Right lobe of liver (tissue), 6 donors: Measurements from ENCODE around the gene C1R. TPM values are rescaled to one million over a fixed set of nuclear protein-coding genes. Genes with fewer than 3 reads are reported as not detected.

Experiments
- ATAC-seq, 4 donors: fragments of 200-7000 bp; cut with Tn5 transposase; one replicate each; pipeline ENCODE4 v1.9.1; 2020; ENCODE audit warnings: mild to moderate bottlenecking in 4 of 4, moderate library complexity in 4 of 4
- DNase-seq, 3 donors: peaks; one replicate each; pipeline ENCODE4 v3.0.0-alpha.2; 2020
- H3K27ac ChIP-seq, 3 donors: fragments of 200-600 bp; one replicate each; pipeline ENCODE4 v1.8.0; 2022
- H3K27me3 ChIP-seq, 2 donors: fragments of 200-600 bp; one replicate each; pipeline ENCODE4 v1.8.0; 2022
- H3K36me3 ChIP-seq, 4 donors: fragments of 200-600 bp; sonication (generic) in 1 of 4; one replicate each; pipeline versions ENCODE4 v1.5.1 to v1.8.0; 2017 to 2022; ENCODE audit warnings: control low read depth in 1 of 4
- H3K4me1 ChIP-seq, 4 donors: fragments of 200-600 bp; sonication (generic) in 1 of 4; one replicate each; pipeline versions ENCODE4 v1.5.1 to v1.8.0; 2017 to 2022; ENCODE audit warnings: control low read depth in 1 of 4
- H3K4me3 ChIP-seq, 3 donors: fragments of 200-600 bp; one replicate each; pipeline ENCODE4 v1.8.0; 2022
- H3K9me3 ChIP-seq, 4 donors: fragments of 200-600 bp; sonication (generic) in 1 of 4; one replicate each; pipeline versions ENCODE4 v1.5.1 to v1.8.0; 2017 to 2022; ENCODE audit warnings: control low read depth in 1 of 4
- POLR2A ChIP-seq: fragments of 450-650 bp; IDR thresholded peaks from one replicate; pipeline ENCODE4 v1.6.1; 2017; ENCODE audit warnings: antibody characterized with exemption, mild to moderate bottlenecking
- WGBS: methylation state at CpG from one replicate; pipeline ENCODE4 v1.1.6; 2018; ENCODE audit warnings: low coverage, low lambda C conversion rate; ENCODE audit not compliant: insufficient coverage; ENCODE audit errors: missing lambda C conversion rate; 5-methylcytosine and 5-hydroxymethylcytosine counted together
- intact Hi-C, 2 donors: fragments of 100-400 bp; cut with DNase I; formaldehyde crosslinking; loops; one replicate each; pipeline versions ENCODE4 v1.11.2 to v1.14.1; 2022
- total RNA-seq, 6 experiments: library from RNA; depleted of rRNA in 2 of 6; stranded (reverse); fragments of >200 nt in 2 of 6; fragmentation: NEBNext Ultra II Directional in 3 of 6; extraction: Animal tissue kit (Norgen Biotek cat#: 25700) in 3 of 6; gene quantifications; one replicate each; pipeline versions ENCODE4 v1.1.0 to v1.2.4, GENCODE V29; 2016 to 2023
- TF ChIP-seq, protein P1 (sequence below), 4 donors: fragments of 200-600 bp in 3 of 4; fragments of 450-650 bp in 1 of 4; IDR thresholded peaks; one replicate each; pipeline versions ENCODE4 v1.5.1 to v1.8.0; 2016 to 2022; ENCODE audit warnings: antibody characterized with exemption in 4 of 4, mild to moderate bottlenecking in 2 of 4
- donor health status: DM: no; HTN: yes; CAD: no.
- donor health status: DM: no; HTN: no; CAD: no.
- donor health status: DM: no; HTN: no; CAD: no.
- donor health status: DM: no; HTN: yes; CAD: no.
- donor health status: DM: no; HTN: yes; CAD: no.

Gene C1R
- total RNA-seq, 6 experiments from 2014 or later, result 1,157 to 2,557 (median 1,950) TPM

DNA sequence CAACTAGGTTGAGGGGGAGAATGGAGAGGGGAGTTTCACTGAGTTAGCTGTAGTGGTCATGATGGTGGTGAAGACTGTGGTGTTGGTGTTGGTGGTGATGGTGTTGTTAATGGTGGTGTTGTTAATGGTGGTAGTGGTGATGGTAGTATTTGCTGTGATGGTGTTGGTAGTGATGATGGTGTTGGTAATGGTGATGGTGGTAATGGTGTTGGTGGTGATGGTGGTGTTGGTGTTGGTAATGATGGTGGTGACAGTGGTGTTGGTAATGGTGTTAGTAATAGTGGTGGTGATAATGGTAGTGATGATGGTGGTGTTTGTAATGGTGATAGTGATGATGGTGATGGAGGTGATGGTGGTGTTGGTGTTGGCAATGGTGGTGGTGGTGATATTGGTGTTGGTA, 9.1 kb downstream of the C1R start:
- Histone ChIP-seq H3K27ac (no peak overlapping the region), H3K4me3 (no peak overlapping the region), H3K27me3 (no peaks in the 10 kb centered on the region), H3K9me3 (no peaks in the 10 kb centered on the region), H3K36me3 (peaks cover 0 to 63% (median 33%) of the 10 kb centered on the region in 4 donors), H3K4me1 (peaks cover 4 to 53% (median 26%) of the 10 kb centered on the region in 4 donors)
- DNase-seq (no peak), ATAC-seq (no peak)
- no peak for TF ChIP-seq POLR2A
- TF ChIP-seq, protein P1, sequence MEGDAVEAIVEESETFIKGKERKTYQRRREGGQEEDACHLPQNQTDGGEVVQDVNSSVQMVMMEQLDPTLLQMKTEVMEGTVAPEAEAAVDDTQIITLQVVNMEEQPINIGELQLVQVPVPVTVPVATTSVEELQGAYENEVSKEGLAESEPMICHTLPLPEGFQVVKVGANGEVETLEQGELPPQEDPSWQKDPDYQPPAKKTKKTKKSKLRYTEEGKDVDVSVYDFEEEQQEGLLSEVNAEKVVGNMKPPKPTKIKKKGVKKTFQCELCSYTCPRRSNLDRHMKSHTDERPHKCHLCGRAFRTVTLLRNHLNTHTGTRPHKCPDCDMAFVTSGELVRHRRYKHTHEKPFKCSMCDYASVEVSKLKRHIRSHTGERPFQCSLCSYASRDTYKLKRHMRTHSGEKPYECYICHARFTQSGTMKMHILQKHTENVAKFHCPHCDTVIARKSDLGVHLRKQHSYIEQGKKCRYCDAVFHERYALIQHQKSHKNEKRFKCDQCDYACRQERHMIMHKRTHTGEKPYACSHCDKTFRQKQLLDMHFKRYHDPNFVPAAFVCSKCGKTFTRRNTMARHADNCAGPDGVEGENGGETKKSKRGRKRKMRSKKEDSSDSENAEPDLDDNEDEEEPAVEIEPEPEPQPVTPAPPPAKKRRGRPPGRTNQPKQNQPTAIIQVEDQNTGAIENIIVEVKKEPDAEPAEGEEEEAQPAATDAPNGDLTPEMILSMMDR (IDR thresholded peaks at IDR 0.05), result no peak
- intact Hi-C loops, result no loop called here

DNA sequence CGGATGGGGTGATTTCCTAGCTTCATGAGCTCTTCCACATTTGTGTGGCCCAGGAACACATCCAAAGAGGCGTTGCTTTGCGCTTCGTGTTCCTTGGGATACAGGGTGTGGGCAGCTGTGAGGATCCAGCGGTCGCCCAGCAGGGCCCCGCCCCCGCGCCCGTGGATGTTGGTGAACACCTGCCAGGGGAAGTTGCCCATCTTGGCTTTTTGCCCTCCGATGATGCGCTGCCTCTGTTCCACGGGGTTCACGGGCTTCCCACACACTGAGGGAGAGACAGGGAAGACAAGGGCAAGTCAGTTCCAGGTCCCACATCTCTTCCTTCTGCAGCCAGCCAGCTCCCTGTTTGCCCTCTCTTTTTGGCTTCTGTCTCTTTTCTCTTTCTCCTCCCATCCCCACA, 11.2 kb downstream of the C1R start:
- Histone ChIP-seq H3K27ac (peak overlapping the region in 1 of 3 donors; percentile 79), H3K4me1 (peaks cover 4 to 48% (median 27%) of the 10 kb centered on the region in 4 donors), H3K9me3 (no peaks in the 10 kb centered on the region), H3K4me3 (no peak overlapping the region), H3K27me3 (no peaks in the 10 kb centered on the region), H3K36me3 (peaks cover 0 to 43% (median 23%) of the 10 kb centered on the region in 4 donors)
- 39% methylated on average over 7 of the region's 14 CpGs for WGBS
- ATAC-seq, result peak; percentile 66 to 77 (median 72)
- intact Hi-C loops, result no loop called here
- peak; percentile 70 to 86 (median 82) for DNase-seq
- TF ChIP-seq, protein P1 (IDR thresholded peaks at IDR 0.05), result no peak
- TF ChIP-seq POLR2A, result no peak

- no peaks in the 10 kb centered on the region for H3K27me3 ChIP-seq
- peaks cover 0 to 35% (median 14%) of the 10 kb centered on the region in 4 donors for H3K36me3 ChIP-seq
- H3K4me3 ChIP-seq, result no peak overlapping the region
- intact Hi-C loops, result no loop called here
- H3K9me3 ChIP-seq, result no peaks in the 10 kb centered on the region
- no peak for DNase-seq
- peaks cover 4 to 48% (median 27%) of the 10 kb centered on the region in 4 donors for H3K4me1 ChIP-seq
- ATAC-seq, result peak; percentile 6 to 42 (median 27)
- TF ChIP-seq POLR2A, result no peak
- TF ChIP-seq, protein P1 (IDR thresholded peaks at IDR 0.05), result no peak
- H3K27ac ChIP-seq, result peak overlapping the region; percentile 54 to 79 (median 71)
Observed at GRCh38 chr12:7079826-7080125, 12.5 kb downstream of the C1R start.

DNA sequence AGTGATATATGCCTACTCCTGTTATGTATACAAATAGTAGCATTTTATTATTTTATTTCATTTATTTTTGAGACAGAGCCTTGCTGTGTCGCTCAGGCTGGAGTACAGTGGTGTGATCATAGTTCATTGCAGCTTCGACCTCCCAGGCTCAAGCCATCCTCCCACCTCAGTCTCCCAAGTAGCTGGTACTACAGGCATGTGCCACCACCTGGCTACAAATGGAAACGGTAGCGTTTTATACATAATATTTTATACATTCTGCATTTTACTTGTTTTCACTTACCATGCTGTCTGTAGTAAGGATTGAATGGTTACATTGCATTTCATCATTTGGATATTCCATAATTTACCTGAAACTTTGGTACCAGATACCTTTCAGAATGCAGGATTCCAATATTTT, 14.1 kb downstream of the C1R start:
- 41% methylated on average over 4 of the region's 4 CpGs for WGBS
- Histone ChIP-seq H3K27ac (peak overlapping the region in 2 of 3 donors; percentile 61 to 79), H3K4me1 (peaks cover 4 to 51% (median 27%) of the 10 kb centered on the region in 4 donors), H3K4me3 (no peak overlapping the region), H3K27me3 (no peaks in the 10 kb centered on the region), H3K36me3 (peaks cover 0 to 30% (median 12%) of the 10 kb centered on the region in 4 donors), H3K9me3 (no peaks in the 10 kb centered on the region)
- TF ChIP-seq, protein P1 (IDR thresholded peaks at IDR 0.05), result peak in 2 of 4 donors; percentile 4 to 14
- no peak for TF ChIP-seq POLR2A
- DNase-seq, result no peak
- intact Hi-C loops, result no loop called here
- ATAC-seq, result no peak

GRCh38 chr12:7076493-7076892, 15.8 kb downstream of the C1R start:
- TF ChIP-seq, protein P1 (IDR thresholded peaks at IDR 0.05), result no peak
- TF ChIP-seq POLR2A, result no peak
- 89% methylated on average over 2 of the region's 4 CpGs for WGBS
- intact Hi-C loops, result no loop called here

More at GRCh38 chr12:7076493-7076892, 15.8 kb downstream of the C1R start:
- H3K27ac ChIP-seq, result no peak overlapping the region
- DNase-seq, result no peak
- H3K36me3 ChIP-seq, result peaks cover 0 to 13% (median 5%) of the 10 kb centered on the region in 4 donors
- no peaks in the 10 kb centered on the region for H3K9me3 ChIP-seq
- no peak overlapping the region for H3K4me3 ChIP-seq
- H3K4me1 ChIP-seq, result peaks cover 4 to 43% (median 24%) of the 10 kb centered on the region in 4 donors
- no peak for ATAC-seq
- H3K27me3 ChIP-seq, result no peaks in the 10 kb centered on the region
